H1 (cell line): Measurements from ENCODE around the gene LPAR2. TPM values are rescaled to one million over a fixed set of nuclear protein-coding genes. Genes with fewer than 3 reads are reported as not detected.

Source experiments
- ASH2L ChIP-seq: fragments of 200-600, 300-600 bp; sonication (generic); IDR thresholded peaks from one replicate; pipeline ENCODE4 v1.7.1; 2017; ENCODE audit warnings: low read length
- CBX8 ChIP-seq: fragments of 300-800, 300-1000 bp; sonication (generic); IDR thresholded peaks from 2 replicates; pipeline ENCODE4 v1.7.1; 2016; ENCODE audit warnings: low read depth, low read length, borderline replicate concordance
- CREB1 ChIP-seq: IDR thresholded peaks from 2 replicates; pipeline ENCODE4 v1.6.1; 2012; ENCODE audit warnings: inconsistent platforms
- EZH2 ChIP-seq: fragments of 200-600 bp; sonication (generic); IDR thresholded peaks from 2 replicates; pipeline ENCODE4 v1.7.1; 2012; ENCODE audit warnings: low read depth, mild to moderate bottlenecking, moderate library complexity, low read length, inconsistent platforms; ENCODE audit not compliant: severe bottlenecking
- NRF1 ChIP-seq: IDR thresholded peaks from 2 replicates; pipeline ENCODE4 v1.6.1; 2011; ENCODE audit warnings: mild to moderate bottlenecking, low read depth, low read length, improper control_type of control experiment
- POLR2AphosphoS5 ChIP-seq: IDR thresholded peaks from 2 replicates; pipeline ENCODE4 v1.6.1; 2011; ENCODE audit warnings: low read depth, low read length
- RNF2 ChIP-seq: fragments of 200-900, 300-1000 bp; sonication (generic); IDR thresholded peaks from 2 replicates; pipeline ENCODE4 v1.7.1; 2016; ENCODE audit warnings: borderline replicate concordance, low read depth, mild to moderate bottlenecking, antibody characterized with exemption, low read length; ENCODE audit not compliant: poor library complexity, severe bottlenecking; ENCODE audit errors: missing control alignments
- SIX5 ChIP-seq: IDR thresholded peaks from 2 replicates; pipeline ENCODE4 v1.6.1; 2011; ENCODE audit warnings: mild to moderate bottlenecking, low read depth, low read length
- polyA plus RNA-seq, 7 experiments: library from polyadenylated mRNA; depleted of rRNA in 3 of 7; stranded (reverse) in 5 of 7; unstranded in 2 of 7; fragments of >200 nt in 5 of 7; fragments of 200-250 nt in 2 of 7; gene quantifications; 1 replicate in 5 of 7; 2 replicates in 1 of 7; 4 replicates in 1 of 7; pipeline versions ENCODE4 v1.2.1 to v1.2.3, GENCODE V29; 2011 to 2013; ENCODE audit warnings: missing spikeins in 2 of 7, mixed read lengths in 2 of 7
- total RNA-seq: library from RNA; stranded (reverse); fragmentation: NEBNext Ultra II Directional; extraction: Animal tissue kit (Norgen Biotek cat#: 25700); gene quantifications from 2 replicates; pipeline ENCODE4 v1.2.1, GENCODE V29; 2021
- TF ChIP-seq, protein P1 (sequence below), 3 experiments: IDR thresholded peaks; 1 replicate in 2 of 3; 2 replicates in 1 of 3; pipeline versions ENCODE4 v1.5.1 to v1.6.1; 2011; ENCODE audit warnings: low read length in 3 of 3, mild to moderate bottlenecking in 3 of 3, inconsistent platforms in 2 of 3, low read depth in 1 of 3, moderate library complexity in 1 of 3; ENCODE audit not compliant: insufficient read depth in 1 of 3; ENCODE audit errors: control extremely low read depth in 1 of 3

Gene LPAR2
- total and polyA plus RNA-seq, 2 of the 8 experiments (the other 6 are each of a cell fraction or from before 2014, with no cell fraction given) = 47.6 to 70.2 TPM

DNA sequence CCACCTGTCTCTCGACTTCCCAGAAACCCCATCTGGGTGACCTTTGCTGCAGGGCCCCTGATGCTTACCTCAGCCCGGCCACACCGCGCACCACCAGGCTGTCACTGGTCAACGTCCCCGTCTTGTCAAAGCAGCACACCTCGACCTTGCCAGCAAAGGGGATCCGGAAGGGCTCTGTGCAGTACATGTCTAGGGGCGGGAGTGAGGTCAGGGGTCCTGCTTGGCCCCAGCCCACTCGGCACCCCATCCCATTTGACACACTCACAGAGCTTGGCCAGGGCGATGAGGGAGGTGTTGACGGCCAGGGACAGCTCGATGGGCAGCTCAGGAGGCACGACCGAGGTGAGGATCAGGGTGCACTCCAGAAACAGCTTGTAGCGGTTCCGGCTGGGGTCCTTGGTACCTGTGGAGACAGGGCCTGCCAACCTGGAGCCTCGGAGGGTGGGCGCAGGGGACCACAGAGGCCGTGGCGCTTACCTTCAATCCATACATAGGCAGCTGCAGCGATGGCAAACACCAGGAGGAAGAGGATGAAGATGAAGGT lies 27.1 kb upstream of the LPAR2 start (continued):
- TF ChIP-seq, protein P1, sequence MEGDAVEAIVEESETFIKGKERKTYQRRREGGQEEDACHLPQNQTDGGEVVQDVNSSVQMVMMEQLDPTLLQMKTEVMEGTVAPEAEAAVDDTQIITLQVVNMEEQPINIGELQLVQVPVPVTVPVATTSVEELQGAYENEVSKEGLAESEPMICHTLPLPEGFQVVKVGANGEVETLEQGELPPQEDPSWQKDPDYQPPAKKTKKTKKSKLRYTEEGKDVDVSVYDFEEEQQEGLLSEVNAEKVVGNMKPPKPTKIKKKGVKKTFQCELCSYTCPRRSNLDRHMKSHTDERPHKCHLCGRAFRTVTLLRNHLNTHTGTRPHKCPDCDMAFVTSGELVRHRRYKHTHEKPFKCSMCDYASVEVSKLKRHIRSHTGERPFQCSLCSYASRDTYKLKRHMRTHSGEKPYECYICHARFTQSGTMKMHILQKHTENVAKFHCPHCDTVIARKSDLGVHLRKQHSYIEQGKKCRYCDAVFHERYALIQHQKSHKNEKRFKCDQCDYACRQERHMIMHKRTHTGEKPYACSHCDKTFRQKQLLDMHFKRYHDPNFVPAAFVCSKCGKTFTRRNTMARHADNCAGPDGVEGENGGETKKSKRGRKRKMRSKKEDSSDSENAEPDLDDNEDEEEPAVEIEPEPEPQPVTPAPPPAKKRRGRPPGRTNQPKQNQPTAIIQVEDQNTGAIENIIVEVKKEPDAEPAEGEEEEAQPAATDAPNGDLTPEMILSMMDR (IDR thresholded peaks at IDR 0.05; ENCODE audit: control extremely low read depth in 1 of 3, insufficient read depth in 1 of 3, low read depth in 1 of 3, low read length in 3 of 3) = no peak
- TF ChIP-seq NRF1 (no peak), SIX5 (no peak), CBX8 (no peak), EZH2 (no peak), ASH2L (no peak), RNF2 (no peak), POLR2AphosphoS5 (no peak), CREB1 (no peak)
